ENCODE measurements around the gene NECTIN4.
A peak's percentile ranks its signal among the peaks of the same experiment; 100 is the strongest.
"Not testable (repeated sequence)": the region's sequence is repeated elsewhere in the genome, so short reads cannot be mapped to it uniquely, and the experiment has no call there.

NECTIN4 gene

DNA sequence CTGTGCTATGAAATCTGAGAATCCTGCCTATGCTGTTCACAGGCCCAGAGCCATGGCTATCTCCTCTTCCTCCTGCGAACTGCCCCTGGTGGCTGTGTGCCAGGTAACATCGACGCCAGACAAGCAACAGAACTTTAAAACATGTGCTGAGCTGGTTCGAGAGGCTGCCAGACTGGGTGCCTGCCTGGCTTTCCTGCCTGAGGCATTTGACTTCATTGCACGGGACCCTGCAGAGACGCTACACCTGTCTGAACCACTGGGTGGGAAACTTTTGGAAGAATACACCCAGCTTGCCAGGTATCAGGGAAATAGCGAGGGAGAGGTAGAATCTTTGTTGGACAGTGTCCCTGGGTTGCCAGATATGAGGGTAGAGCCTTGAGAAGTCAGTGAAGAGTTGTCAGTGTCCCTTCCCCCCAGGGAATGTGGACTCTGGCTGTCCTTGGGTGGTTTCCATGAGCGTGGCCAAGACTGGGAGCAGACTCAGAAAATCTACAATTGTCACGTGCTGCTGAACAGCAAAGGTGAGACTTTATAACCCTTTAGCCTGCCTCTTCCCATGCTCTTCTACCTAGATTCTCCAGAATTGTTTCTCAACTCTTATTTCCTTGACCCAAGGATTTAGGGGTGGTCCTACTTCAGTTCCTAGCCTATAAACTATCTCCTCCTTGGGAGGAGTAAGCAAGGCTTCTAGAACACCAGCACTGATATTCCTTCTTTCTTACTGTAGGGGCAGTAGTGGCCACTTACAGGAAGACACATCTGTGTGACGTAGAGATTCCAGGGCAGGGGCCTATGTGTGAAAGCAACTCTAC lies 29.9 kb upstream of the NECTIN4 start:
- 0 out of 2 replicates have a peak, but pooled peaks have one; percentile 11 for TF ChIP-seq POLR2A (IDR thresholded peaks at IDR 0.05; ENCODE audit: low read depth, low read length)
- DNase-seq (ENCODE audit: insufficient read length, low spot score): no peak
- FAIRE-seq: no peak

DNA sequence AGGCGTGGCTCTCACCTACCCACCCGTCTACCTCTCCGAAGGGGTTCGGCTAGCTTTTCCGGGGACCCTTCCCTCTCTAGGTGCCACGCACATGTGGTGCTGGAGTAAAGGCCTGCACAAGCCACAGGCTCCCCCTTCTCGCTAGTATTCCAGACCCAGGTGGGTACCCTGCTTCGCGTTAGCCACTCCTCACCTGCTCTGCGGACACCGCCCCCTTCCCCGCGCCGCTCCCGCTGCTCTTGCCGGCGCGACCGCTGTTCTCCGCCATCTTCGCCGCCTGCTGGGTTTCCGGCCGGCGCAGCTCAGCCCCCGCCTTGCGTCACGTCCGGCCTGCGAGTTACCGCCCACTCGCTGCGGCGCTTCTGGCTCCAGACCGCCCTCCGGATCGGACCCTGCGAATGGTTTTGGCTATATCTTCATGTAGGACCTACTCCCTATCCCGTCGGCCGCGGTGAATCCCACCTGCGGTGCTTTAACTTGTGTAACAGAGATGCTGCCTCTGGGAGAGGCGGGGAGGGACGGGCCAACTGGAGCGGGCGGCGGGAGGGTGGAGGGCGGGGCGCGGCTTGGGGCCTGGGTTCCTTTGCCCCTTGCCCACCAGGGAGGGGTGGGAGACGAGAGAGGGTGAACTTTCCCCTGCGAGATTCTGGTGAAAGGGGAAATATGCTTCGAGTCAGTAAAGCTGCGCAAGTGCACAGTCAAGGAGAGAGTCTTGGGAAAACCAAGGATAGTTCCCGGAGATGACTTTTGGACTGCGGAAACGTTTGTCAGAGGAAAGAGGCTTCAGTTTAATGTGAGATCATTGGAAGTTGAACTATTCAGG lies 28.6 kb upstream of the NECTIN4 start, which contains the start of the genes NIT1 and PFDN2:
TSS of gene NIT1 (plus strand) at position 347 of the 823 bp plus-strand sequence. CDS start at position 419, 72 bp downstream.
TSS of gene PFDN2 (minus strand) at position 279 of the 823 bp plus-strand sequence. CDS start at position 268, 11 bp downstream.
- DNase-seq (ENCODE audit: insufficient read length, low spot score) (peak; percentile 79), FAIRE-seq (no peak)
- TF ChIP-seq POLR2A (IDR thresholded peaks at IDR 0.05; ENCODE audit: low read depth, low read length): peak; percentile 95

DNA sequence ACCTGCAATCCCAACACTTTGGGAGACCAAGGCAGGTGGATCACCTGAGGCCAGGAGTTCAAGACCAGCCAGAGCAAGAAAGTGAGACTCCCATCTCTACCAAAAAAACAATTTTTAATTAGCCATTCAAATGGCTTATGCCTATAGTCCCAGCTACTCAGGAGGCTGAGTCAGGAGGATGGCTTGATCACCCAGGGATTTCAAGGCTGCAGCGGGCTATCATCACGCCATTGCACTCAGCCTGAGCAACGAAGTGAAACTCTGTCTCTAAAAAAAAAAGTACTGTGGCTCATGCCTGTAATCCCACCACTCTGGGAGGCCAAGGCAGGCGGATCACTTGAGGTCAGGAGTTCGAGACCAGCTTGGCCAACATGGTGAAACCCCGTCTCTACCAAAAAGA lies 26.6 kb upstream of the NECTIN4 start:
- not testable (repeated sequence) for DNase-seq (ENCODE audit: insufficient read length, low spot score); FAIRE-seq

DNA sequence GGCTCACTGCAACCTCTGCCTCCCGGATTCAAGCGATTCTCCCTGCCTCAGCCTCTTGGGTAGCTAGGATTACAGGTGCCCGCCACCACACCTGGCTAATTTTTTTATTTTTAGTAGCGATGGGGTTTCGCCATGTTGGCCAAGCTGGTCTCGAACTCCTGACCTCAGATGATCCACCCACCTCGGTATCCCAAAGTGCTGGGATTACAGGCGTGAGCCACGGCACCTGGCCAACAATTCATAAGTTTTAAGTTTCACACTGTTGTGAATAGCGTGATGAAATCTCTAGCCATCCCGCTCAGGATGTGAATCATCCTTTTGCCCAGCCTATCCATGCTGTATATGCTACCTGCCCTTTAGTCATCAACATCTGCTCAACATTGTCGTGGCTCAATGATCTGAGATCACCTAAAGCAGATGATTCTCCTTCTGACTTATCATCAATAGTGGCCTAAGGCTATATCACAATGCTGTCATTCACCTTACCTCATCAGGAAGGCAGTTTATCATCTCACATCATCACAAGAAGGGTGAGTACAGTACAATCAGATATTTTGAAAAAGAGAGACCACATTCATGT lies 25.9 kb upstream of the NECTIN4 start:
- FAIRE-seq: peak; percentile 70
- no peak for TF ChIP-seq POLR2A (IDR thresholded peaks at IDR 0.05; ENCODE audit: low read depth, low read length)
- peak; percentile 62 for DNase-seq (ENCODE audit: insufficient read length, low spot score)

DNA sequence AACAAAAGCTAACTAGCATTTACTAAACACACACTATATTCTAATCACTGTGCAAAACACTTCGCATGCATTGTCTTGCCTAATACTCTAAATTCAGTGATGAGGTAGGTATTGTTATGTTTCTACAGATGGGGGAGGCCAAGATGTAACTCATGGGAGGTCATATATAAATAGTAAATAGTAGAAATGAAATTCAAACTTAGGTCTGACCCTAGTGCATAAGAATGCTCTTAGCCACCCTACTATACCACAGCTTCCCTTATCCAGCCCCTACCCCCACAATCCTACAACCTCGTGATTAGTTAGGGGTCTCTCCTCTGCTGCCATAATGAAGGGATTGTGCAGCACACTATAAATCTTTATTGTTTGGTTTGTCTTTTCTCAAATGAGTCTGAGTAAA lies 25.2 kb upstream of the NECTIN4 start:
- TF ChIP-seq POLR2A (IDR thresholded peaks at IDR 0.05; ENCODE audit: low read depth, low read length): no peak
- FAIRE-seq: no peak
- DNase-seq (ENCODE audit: insufficient read length, low spot score): no peak

DNA sequence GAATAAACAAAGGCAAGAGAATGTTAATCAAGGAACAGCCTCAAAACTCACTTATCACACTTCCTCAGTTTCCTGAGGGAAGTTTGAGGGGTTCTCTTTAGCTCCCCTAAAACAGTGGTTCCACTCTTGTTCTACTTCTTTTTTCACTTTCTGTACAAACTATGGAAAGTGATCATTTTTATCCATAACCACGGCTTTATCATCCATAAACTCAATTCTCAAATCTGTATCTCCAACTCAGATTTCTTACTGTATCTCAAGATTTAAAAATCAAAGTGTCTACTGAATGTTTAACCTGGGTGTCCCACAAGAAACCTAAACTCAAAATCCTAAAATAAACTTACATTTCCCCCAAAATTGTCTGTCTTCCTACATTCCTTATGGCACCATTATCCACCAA lies 24.6 kb upstream of the NECTIN4 start:
- no peak for FAIRE-seq
- TF ChIP-seq POLR2A (IDR thresholded peaks at IDR 0.05; ENCODE audit: low read depth, low read length): no peak
- no peak for DNase-seq (ENCODE audit: insufficient read length, low spot score)

DNA sequence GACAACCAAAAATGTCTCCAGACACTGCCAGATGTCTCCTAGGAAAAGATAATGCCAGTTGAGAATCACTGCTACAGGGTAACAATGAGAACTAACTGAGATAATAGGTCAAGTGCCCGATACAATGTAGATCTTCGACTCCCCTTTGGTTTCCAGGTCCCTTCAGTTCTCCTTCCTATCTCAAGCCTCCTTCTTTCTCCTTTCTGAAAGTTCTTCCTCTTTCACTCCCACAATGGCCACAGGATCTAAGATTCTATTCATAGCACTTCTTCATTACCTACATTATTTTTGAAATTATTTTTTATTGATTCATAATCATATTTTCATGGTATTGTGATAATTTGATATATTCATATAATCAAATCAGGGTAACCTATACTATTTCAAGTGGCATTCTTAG lies 22.2 kb upstream of the NECTIN4 start:
- TF ChIP-seq POLR2A (IDR thresholded peaks at IDR 0.05; ENCODE audit: low read depth, low read length): no peak
- DNase-seq (ENCODE audit: insufficient read length, low spot score): no peak
- FAIRE-seq: no peak

DNA sequence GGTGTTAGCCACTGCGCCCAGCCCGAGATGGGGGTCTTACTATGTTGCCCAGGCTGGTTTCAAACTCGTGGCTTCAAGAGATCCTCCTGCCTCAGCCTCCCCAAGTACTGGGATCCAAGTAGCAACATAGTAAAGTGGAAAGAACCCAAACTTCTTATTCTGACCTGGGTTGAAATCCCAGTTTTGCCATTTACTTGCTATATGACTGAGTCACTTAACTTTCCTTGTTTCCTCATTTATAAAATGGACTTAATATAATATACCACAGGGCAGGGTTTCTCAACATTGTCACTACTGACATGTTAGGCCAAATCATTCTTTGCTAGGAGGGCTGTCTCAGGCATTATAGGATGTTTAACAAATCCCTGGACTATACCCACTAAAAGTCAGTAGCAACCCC lies 21.8 kb upstream of the NECTIN4 start:
- TF ChIP-seq POLR2A (IDR thresholded peaks at IDR 0.05; ENCODE audit: low read depth, low read length): no peak
- FAIRE-seq (no peak), DNase-seq (ENCODE audit: insufficient read length, low spot score) (no peak)

DNA sequence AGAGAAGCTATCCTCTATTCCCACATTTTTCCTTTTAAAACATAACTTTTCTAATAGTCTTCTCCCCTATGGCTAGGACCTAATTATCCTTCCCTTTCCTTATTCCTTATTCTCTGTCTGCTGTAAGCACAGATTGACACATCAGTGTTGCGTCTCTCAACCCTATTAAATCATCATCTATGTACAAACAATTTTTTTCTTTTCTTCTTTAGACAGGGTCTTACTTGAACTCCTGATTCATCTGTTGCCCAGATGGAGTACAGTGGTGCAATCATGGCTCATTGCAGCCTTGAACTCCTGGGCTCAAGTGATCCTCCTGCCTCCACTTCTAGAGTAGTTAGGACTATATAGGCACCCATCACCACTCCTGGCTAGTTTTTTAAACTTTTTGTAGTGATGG lies 17.1 kb upstream of the NECTIN4 start:
- no peak for TF ChIP-seq POLR2A (IDR thresholded peaks at IDR 0.05; ENCODE audit: low read depth, low read length)
- no peak for FAIRE-seq
- no peak for DNase-seq (ENCODE audit: insufficient read length, low spot score)

DNA sequence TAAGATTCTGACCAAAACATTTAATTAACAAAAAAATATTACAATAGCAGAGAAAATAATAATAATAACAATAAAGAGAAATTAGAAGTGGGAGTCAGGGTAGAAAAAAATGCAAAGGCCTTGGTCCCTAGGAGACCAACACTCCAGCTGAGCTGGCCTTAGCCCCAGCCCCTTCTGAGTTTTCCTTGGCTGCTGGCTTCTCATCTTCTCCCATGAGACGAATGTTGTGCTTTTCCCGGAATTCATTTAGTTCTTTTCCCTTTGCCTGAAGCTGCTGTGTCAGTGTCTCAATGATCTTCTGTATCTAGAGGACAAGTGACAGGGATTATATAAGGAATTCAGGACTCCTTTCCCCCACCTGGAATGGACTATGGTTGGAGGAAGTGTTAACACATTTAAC lies 11.2 kb upstream of the NECTIN4 start:
- FAIRE-seq (no peak), DNase-seq (ENCODE audit: insufficient read length, low spot score) (no peak)
- no peak for TF ChIP-seq POLR2A (IDR thresholded peaks at IDR 0.05; ENCODE audit: low read depth, low read length)

DNA sequence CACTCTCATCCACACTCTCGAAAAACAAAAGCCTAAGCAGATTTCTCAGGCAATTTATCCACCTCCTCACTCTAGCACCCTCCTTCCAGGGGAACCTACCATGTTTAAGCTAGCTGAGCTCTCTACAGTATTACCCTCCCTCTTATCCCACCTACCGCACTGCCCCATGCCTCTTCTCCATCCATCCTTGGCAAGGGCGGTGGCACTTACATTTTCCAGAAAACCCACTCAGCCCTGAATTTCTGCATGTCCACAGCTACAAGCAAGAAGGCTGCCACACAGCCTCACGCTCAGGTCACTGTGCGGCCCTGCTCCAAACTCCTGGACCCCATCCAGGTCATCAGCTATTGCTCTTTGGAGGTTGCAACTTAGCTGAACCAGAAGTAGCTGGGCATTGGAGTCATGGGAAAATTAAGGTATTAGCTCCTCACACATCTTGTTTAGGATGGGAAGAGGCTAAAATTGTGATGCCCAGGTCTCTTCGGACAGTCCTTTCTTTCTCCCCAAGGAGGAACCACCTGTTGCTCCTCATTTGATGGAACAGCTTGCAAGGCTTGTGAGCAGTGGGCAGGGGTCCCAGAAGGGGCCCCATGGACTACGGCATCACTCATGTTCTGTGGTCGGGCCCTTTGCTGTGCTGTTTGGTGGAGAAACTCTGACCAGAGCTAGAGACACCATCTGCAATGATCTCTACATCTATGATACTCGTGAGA lies 9.9 kb upstream of the NECTIN4 start:
- TF ChIP-seq POLR2A (IDR thresholded peaks at IDR 0.05; ENCODE audit: low read depth, low read length): no peak
- DNase-seq (ENCODE audit: insufficient read length, low spot score): no peak
- no peak for FAIRE-seq

DNA sequence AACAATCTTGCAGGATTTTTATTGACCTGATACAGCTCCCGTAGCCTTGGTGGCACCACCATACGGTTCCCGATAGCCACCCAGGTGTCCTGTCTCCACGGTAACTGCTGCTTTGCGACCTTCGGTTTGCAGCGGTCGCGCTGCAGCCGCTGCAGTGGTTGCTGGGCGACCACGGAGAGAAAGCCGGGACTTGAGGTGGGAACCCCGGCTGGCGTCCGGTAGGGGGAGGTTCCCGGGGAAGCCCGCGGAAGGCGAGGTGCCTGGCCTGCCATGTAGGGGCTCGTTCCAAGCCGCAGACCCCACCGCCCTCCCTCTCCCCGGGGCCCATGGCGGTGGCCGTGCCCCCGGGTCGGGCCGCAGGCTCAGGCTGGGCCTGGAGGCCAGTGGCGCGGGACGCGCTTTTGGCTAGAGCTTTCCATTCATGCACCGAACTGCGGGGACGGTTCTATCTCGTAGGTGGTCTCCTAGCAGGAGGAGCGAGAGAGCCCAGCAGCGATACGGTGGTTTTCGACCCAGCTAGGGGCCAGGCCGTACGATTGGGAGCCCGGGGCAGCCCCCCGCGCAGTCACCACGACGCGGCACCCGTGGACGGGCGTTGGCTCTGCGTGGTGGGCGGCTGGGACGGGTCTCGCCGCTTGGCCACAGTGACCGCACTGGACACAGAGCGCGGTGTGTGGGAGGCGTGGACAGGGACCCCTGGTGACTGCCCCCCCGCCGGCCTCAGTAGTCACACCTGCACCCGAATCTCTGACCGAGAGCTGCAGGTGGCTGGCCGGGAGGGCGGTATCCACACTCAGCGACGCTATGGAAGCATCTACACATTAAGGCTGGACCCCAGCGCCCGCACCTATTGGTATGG lies 9.1 kb upstream of the NECTIN4 start, which contains the start of gene KLHDC9:
TSS of gene KLHDC9 (plus strand) at position 152 of the 859 bp plus-strand sequence. CDS start at position 327, 175 bp downstream.
- FAIRE-seq (no peak), DNase-seq (ENCODE audit: insufficient read length, low spot score) (peak; percentile 91)
- TF ChIP-seq POLR2A (IDR thresholded peaks at IDR 0.05; ENCODE audit: low read depth, low read length): peak; percentile 47; the same call in 1 of the 2 replicates

DNA sequence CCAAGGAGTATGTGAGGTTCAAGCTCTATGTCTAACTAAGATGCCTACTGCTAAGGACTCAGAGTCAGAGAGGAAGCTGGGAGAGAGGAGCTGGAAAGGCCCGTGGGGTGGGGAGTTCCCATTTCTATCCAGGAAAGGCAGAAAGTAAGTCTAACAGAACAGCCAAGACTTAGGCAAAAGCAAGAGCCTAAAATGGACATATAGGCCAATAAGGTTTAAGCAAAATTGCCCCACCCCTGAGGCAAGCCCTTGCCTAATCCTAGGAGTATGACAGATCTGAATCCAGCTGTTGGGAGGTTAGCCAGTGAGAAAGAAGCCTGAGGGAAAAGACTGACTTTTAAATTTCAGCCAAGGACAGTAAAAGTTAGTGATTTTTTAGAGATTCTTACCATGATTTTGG lies 7.2 kb upstream of the NECTIN4 start:
- TF ChIP-seq POLR2A (IDR thresholded peaks at IDR 0.05; ENCODE audit: low read depth, low read length): no peak
- DNase-seq (ENCODE audit: insufficient read length, low spot score) (no peak), FAIRE-seq (no peak)

Data from H54 (cell line).